HCT116 (cell line): ENCODE measurements around the gene CBX4. TPM values are rescaled to one million over a fixed set of nuclear protein-coding genes. Genes with fewer than 3 reads are reported as not detected.

Source experiments
- ATAC-seq: fragments of 200-7000 bp; cut with Tn5 transposase; 2 replicates; pipeline ENCODE4 v1.9.1; 2020; ENCODE audit warnings: mild to moderate bottlenecking, moderate library complexity
- BruUV-seq: library from RNA; stranded (reverse); fragments of 400-500 nt; replicated peaks from 2 replicates; lab custom pipeline; 2021; lab: Mats Ljungman, UMichigan
- CTCF ChIA-PET: fragments of 300-600 bp; sonication (Branson Sonifier 250); formaldehyde crosslinking; loops from one replicate; lab custom pipeline; 2021; ENCODE audit warnings: antibody characterized with exemption; lab: Charles Lee
- POLR2A ChIA-PET: fragments of 300-600, 350-600 bp; sonication (Branson Sonifier 250); formaldehyde crosslinking; loops from one replicate; lab custom pipeline; 2021; ENCODE audit warnings: antibody characterized with exemption; lab: Charles Lee
- RAD21 ChIA-PET, 2 experiments: fragments of 300-600 bp; sonication (Branson Sonifier 250); formaldehyde crosslinking; loops; one replicate each; lab custom pipeline; 2023; ENCODE audit warnings: low total read pairs in 2 of 2; ENCODE audit not compliant: uncharacterized antibody in 2 of 2, unreplicated experiment in 2 of 2, low non-redundant PET in 1 of 2; lab: Charles Lee
- DNase-seq: peaks from one replicate; pipeline ENCODE4 v3.0.0-alpha.2; 2010; ENCODE audit warnings: low read depth, low spot score
- H2AFZ ChIP-seq: fragments of 200-600 bp; shearing (Covaris generic), sonication (generic); 2 replicates; pipeline ENCODE4 v1.6.1; 2017; ENCODE audit warnings: low read depth, mixed run types, mixed read lengths, antibody characterized with exemption, low read length; ENCODE audit not compliant: poor library complexity, severe bottlenecking
- H3K27ac ChIP-seq: 2 replicates; pipeline ENCODE4 v1.5.1; 2012; ENCODE audit warnings: low read depth, low read length
- H3K27me3 ChIP-seq: fragments of 200-600 bp; sonication (generic); 2 replicates; pipeline ENCODE4 v1.6.1; 2016; ENCODE audit warnings: mixed run types, low read length, mixed read lengths; ENCODE audit not compliant: insufficient read depth
- H3K36me3 ChIP-seq, 2 experiments: fragments of 200-500 bp in 1 of 2; fragments of 200-600 bp in 1 of 2; sonication (Bioruptor generic) in 1 of 2; sonication (generic) in 1 of 2; 2 replicates each; pipeline versions ENCODE4 v1.5.1 to v1.6.1; 2014 to 2016; ENCODE audit warnings: low read length in 2 of 2, inconsistent platforms in 1 of 2, mixed read lengths in 1 of 2, mixed run types in 1 of 2; ENCODE audit not compliant: insufficient read depth in 2 of 2, control insufficient read depth in 1 of 2
- H3K4me1 ChIP-seq, 2 experiments: fragments of 200-600 bp in 1 of 2; sonication (generic) in 1 of 2; 2 replicates each; pipeline versions ENCODE4 v1.5.1 to v1.6.1; 2012 to 2017; ENCODE audit warnings: low read length in 2 of 2, inconsistent platforms in 1 of 2, mild to moderate bottlenecking in 1 of 2, mixed read lengths in 1 of 2, mixed run types in 1 of 2, moderate library complexity in 1 of 2; ENCODE audit not compliant: insufficient read depth in 2 of 2, control insufficient read depth in 1 of 2
- H3K4me2 ChIP-seq: fragments of 200-600 bp; sonication (generic); 2 replicates; pipeline ENCODE4 v1.6.1; 2017; ENCODE audit warnings: mixed run types, low read length, mixed read lengths
- H3K4me3 ChIP-seq, 2 experiments: fragments of 200-600 bp in 1 of 2; sonication (generic) in 1 of 2; replicated peaks in 1 of 2; 2 replicates each; pipeline ENCODE4 v1.5.1; 2011 to 2016; ENCODE audit warnings: low read length in 2 of 2, control low read depth in 1 of 2, low read depth in 1 of 2, mild to moderate bottlenecking in 1 of 2, mixed read lengths in 1 of 2, mixed run types in 1 of 2
- H3K79me2 ChIP-seq: fragments of 200-600 bp; sonication (generic); 2 replicates; pipeline ENCODE4 v1.6.1; 2017; ENCODE audit warnings: mild to moderate bottlenecking, mixed run types, low read length, moderate library complexity, mixed read lengths; ENCODE audit not compliant: insufficient read depth
- H3K9ac ChIP-seq: fragments of 200-600 bp; sonication (generic); 2 replicates; pipeline ENCODE4 v1.6.1; 2016; ENCODE audit warnings: low read length, mixed read lengths
- H3K9me2 ChIP-seq: fragments of 200-600 bp; sonication (generic), shearing (Covaris generic); 2 replicates; pipeline ENCODE4 v1.6.1; 2017; ENCODE audit warnings: mixed run types, mild to moderate bottlenecking, moderate library complexity; ENCODE audit not compliant: insufficient read depth
- H3K9me3 ChIP-seq, 2 experiments: fragments of 200-500 bp in 1 of 2; fragments of 200-600 bp in 1 of 2; sonication (Bioruptor generic) in 1 of 2; sonication (generic) in 1 of 2; 2 replicates each; pipeline ENCODE4 v1.6.1; 2014 to 2017; ENCODE audit warnings: low read length in 2 of 2, mixed read lengths in 2 of 2, inconsistent platforms in 1 of 2, low read depth in 1 of 2, mild to moderate bottlenecking in 1 of 2, mixed run types in 1 of 2, moderate library complexity in 1 of 2; ENCODE audit not compliant: control insufficient read depth in 1 of 2, insufficient read depth in 1 of 2
- H4K20me1 ChIP-seq: fragments of 200-600 bp; sonication (generic), shearing (Covaris generic); 2 replicates; pipeline ENCODE4 v1.6.1; 2017; ENCODE audit warnings: mixed run types, mild to moderate bottlenecking, moderate library complexity; ENCODE audit not compliant: insufficient read depth
- CBX3 ChIP-seq: IDR thresholded peaks from 2 replicates; pipeline ENCODE4 v1.6.1; 2012; ENCODE audit warnings: low read depth
- CEBPB ChIP-seq: IDR thresholded peaks from 2 replicates; pipeline ENCODE4 v1.6.1; 2012; ENCODE audit warnings: low read depth
- CTCF ChIP-seq, 3 experiments: fragments of 200-600 bp in 1 of 3; sonication (generic) in 1 of 3; IDR thresholded peaks in 2 of 3; conservative IDR thresholded peaks in 1 of 3; 2 replicates each; pipeline ENCODE4 v1.5.1; 2012 to 2017; ENCODE audit warnings: low read depth in 2 of 3, low read length in 2 of 3, antibody characterized with exemption in 1 of 3, borderline replicate concordance in 1 of 3, control low read depth in 1 of 3, mild to moderate bottlenecking in 1 of 3, mixed read lengths in 1 of 3, mixed run types in 1 of 3, moderate library complexity in 1 of 3; ENCODE audit not compliant: insufficient read depth in 1 of 3
- FOSL1 ChIP-seq: IDR thresholded peaks from 2 replicates; pipeline ENCODE4 v1.6.1; 2012; ENCODE audit warnings: low read depth
- JUND ChIP-seq: IDR thresholded peaks from 2 replicates; pipeline ENCODE4 v1.6.1; 2012
- POLR2AphosphoS5 ChIP-seq: IDR thresholded peaks from 2 replicates; pipeline ENCODE4 v1.6.1; 2011; ENCODE audit warnings: mild to moderate bottlenecking, low read depth, low read length, moderate library complexity
- REST ChIP-seq: IDR thresholded peaks from 2 replicates; pipeline ENCODE4 v1.6.1; 2012; ENCODE audit warnings: low read depth
- SIN3A ChIP-seq: IDR thresholded peaks from 2 replicates; pipeline ENCODE4 v1.6.1; 2012; ENCODE audit warnings: low read depth
- SP1 ChIP-seq: IDR thresholded peaks from 2 replicates; pipeline ENCODE4 v1.6.1; 2012; ENCODE audit warnings: low read depth
- TCF7L2 ChIP-seq: IDR thresholded peaks from 2 replicates; pipeline ENCODE4 v1.7.0; 2011; ENCODE audit warnings: borderline replicate concordance, inconsistent platforms; ENCODE audit not compliant: insufficient read depth, insufficient read length; ENCODE audit errors: extremely low read depth
- intact Hi-C: fragments of 100-400 bp; cut with micrococcal nuclease; formaldehyde crosslinking; loops from 2 replicates; pipeline ENCODE4 v1.10.0; 2022
- total RNA-seq: library from RNA; stranded (reverse); gene quantifications from one replicate; pipeline ENCODE4 v1.2.1, GENCODE V29; 2021; ENCODE audit not compliant: unreplicated experiment

CBX4 gene
- total RNA-seq, 1 experiment from 2014 or later, result 60.9 TPM

GRCh38 chr17:79831265-79832217 is 7.7 kb downstream of the CBX4 start:
- CTCF ChIA-PET, result interaction anchor here (1.0 to 1.9 kb wide), 3 partner anchors 8 to 177 kb away, joined by 3 to 10 read pairs (median 4); partner anchors contain the start of gene CBX4
- Histone ChIP-seq H3K9ac (no peak overlapping the region), H4K20me1 (no peaks in the 10 kb centered on the region; the same call in 1 of the 2 replicates), H3K9me3 (no peaks in the 10 kb centered on the region), H3K27ac (no peak overlapping the region; the same call in 1 of the 2 replicates), H3K79me2 (peaks cover 31% of the 10 kb centered on the region), H3K36me3 (peaks cover 9 to 18% of the 10 kb centered on the region in 2 experiments; a peak in 2 of 4 replicates), H3K4me2 (peak overlapping the region; percentile 55), H3K27me3 (no peaks in the 10 kb centered on the region), H3K4me3 (no peak overlapping the region), H3K4me1 (peaks cover 43 to 58% of the 10 kb centered on the region in 2 experiments), H2AFZ (no peak overlapping the region), H3K9me2 (no peaks in the 10 kb centered on the region)
- intact Hi-C loops, result no loop called here
- TF ChIP-seq JUND (no peak), TCF7L2 (no peak), SIN3A (no peak), CEBPB (no peak), CTCF (IDR thresholded peaks at IDR 0.05 in 2 of 3, conservative IDR thresholded peaks at IDR 0.05 in 1 of 3; ENCODE audit: borderline replicate concordance in 1 of 3, insufficient read depth in 1 of 3, low read depth in 2 of 3, low read length in 2 of 3) (no peak), SP1 (no peak), CBX3 (no peak), POLR2AphosphoS5 (no peak; the same call in 1 of the 2 replicates), REST (no peak), FOSL1 (no peak)
- ATAC-seq, result no peak
- DNase-seq, result no peak
- POLR2A ChIA-PET, result no interaction called here
- BruUV-seq, result no TSS peak
- RAD21 ChIA-PET, result no interaction called here
